RWPE1 (cell line): ENCODE results near the gene INTS11.

Experiments
- CTCF ChIA-PET: fragments of 350-600 bp; sonication (Branson Sonifier 250); formaldehyde crosslinking; extraction: SDS; loops from one replicate; lab custom pipeline; 2021; lab: Yijun Ruan, JAX
- POLR2A ChIA-PET: fragments of 400-600 bp; formaldehyde crosslinking; extraction: SDS; loops from one replicate; lab custom pipeline; 2020; ENCODE audit warnings: antibody characterized with exemption; ENCODE audit not compliant: low non-redundant PET; lab: Yijun Ruan, JAX
- DNase-seq: peaks from one replicate; pipeline ENCODE4 v3.0.0; 2012; ENCODE audit warnings: low spot score
- H3K27ac ChIP-seq: fragments of 450-650 bp; 2 replicates; pipeline ENCODE4 v1.5.1; 2017
- CTCF ChIP-seq: fragments of 450-650 bp; conservative IDR thresholded peaks from 2 replicates; pipeline ENCODE4 v1.5.1; 2017; ENCODE audit warnings: low read depth, mild to moderate bottlenecking

INTS11 gene

GRCh38 chr1:1353389-1354151 lies 29.1 kb upstream of the INTS11 start:
- POLR2A ChIA-PET, result interaction anchor here (0.7 kb wide), 1 partner anchor 274 kb away, joined by 3 read pairs; no protein-coding TSS in a partner anchor
- CTCF ChIA-PET, result interaction anchor here (1.4 kb wide), 1 partner anchor 19 kb away, joined by 5 read pairs; no protein-coding TSS in a partner anchor
- H3K27ac ChIP-seq, result peak overlapping the region; percentile 64
- no peak for TF ChIP-seq CTCF
- DNase-seq, result no peak

GRCh38 chr1:1352786-1353388 lies 28.4 kb upstream of the INTS11 start:
- no peak for TF ChIP-seq CTCF
- DNase-seq, result no peak
- ChIA-PET POLR2A (no interaction called here), CTCF (no interaction called here)
- H3K27ac ChIP-seq, result peak overlapping the region; percentile 64

GRCh38 chr1:1351511-1352427 lies 27.3 kb upstream of the INTS11 start:
- TF ChIP-seq CTCF, result no peak
- ChIA-PET CTCF (interaction anchor here (0.6 to 1.4 kb wide), 3 partner anchors 21 to 153 kb away, joined by 3 to 10 read pairs (median 3); no protein-coding TSS in a partner anchor), POLR2A (interaction anchor here (0.6 kb wide), 1 partner anchor 18 kb away, joined by 7 read pairs; no protein-coding TSS in a partner anchor)
- H3K27ac ChIP-seq, result peak overlapping the region; percentile 64
- DNase-seq, result no peak

GRCh38 chr1:1349256-1350012 lies 25.0 kb upstream of the INTS11 start, which contains the start of gene DVL1:
TSS of gene DVL1 (minus strand) at chr1:1349418. CDS start at chr1:1349065, 353 bp downstream.
- CTCF ChIA-PET, result interaction anchor here (0.6 kb wide), 2 partner anchors 50 to 64 kb away, joined by 3 to 4 read pairs; no protein-coding TSS in a partner anchor
- DNase-seq, result peak; percentile 68
- TF ChIP-seq CTCF, result peak; percentile 65
- POLR2A ChIA-PET, result no interaction called here
- H3K27ac ChIP-seq, result peak within 1 kb of the TSS; percentile 98

GRCh38 chr1:1348420-1349255 lies 24.2 kb upstream of the INTS11 start:
- ChIA-PET CTCF (interaction anchor here (0.6 to 1.4 kb wide), 8 partner anchors 18 to 282 kb away, joined by 3 to 6 read pairs (median 3); partner anchors contain the start of gene AURKAIP1), POLR2A (interaction anchor here (1.1 kb wide), 1 partner anchor 39 kb away, joined by 3 read pairs; no protein-coding TSS in a partner anchor)
- DNase-seq, result no peak
- peak overlapping the region; percentile 98 for H3K27ac ChIP-seq
- TF ChIP-seq CTCF, result no peak
